Activated CD8-positive, alpha-beta memory T cell treated with anti-CD3 and anti-CD28 coated beads for 4 hours (primary cell): ENCODE measurements around the gene FERMT3.

ENCODE experiments used
- DNase-seq, 2 donors: peaks; one replicate each; pipeline ENCODE4 v3.0.0-alpha.2; 2020; ENCODE audit warnings: low read depth in 2 of 2

The FERMT3 gene

DNA sequence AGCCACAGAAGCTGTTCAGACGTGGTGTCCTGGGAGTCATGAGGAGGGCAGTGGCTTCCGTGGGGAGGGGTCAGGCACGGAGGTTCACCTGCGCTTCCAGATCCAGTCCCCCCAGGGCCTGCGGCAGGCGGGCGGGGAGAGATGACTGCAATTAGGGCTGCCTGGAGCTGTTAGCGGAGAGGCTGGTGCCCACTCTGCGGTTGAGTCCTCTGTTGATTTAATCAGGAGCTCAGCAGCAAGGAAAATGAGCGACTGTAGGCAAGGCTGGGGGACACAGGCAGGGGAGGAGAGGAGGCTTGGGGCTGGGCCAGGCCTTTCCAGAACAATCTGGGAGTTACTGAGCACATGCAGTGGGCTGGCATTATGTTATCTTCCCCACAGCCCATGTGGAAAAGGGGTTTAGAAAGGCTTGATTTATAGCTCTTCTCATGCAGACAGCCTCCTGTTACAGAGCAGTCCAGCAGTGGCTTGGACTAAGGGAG lies 57.9 kb downstream of the FERMT3 start:
- DNase-seq = no peak

DNA sequence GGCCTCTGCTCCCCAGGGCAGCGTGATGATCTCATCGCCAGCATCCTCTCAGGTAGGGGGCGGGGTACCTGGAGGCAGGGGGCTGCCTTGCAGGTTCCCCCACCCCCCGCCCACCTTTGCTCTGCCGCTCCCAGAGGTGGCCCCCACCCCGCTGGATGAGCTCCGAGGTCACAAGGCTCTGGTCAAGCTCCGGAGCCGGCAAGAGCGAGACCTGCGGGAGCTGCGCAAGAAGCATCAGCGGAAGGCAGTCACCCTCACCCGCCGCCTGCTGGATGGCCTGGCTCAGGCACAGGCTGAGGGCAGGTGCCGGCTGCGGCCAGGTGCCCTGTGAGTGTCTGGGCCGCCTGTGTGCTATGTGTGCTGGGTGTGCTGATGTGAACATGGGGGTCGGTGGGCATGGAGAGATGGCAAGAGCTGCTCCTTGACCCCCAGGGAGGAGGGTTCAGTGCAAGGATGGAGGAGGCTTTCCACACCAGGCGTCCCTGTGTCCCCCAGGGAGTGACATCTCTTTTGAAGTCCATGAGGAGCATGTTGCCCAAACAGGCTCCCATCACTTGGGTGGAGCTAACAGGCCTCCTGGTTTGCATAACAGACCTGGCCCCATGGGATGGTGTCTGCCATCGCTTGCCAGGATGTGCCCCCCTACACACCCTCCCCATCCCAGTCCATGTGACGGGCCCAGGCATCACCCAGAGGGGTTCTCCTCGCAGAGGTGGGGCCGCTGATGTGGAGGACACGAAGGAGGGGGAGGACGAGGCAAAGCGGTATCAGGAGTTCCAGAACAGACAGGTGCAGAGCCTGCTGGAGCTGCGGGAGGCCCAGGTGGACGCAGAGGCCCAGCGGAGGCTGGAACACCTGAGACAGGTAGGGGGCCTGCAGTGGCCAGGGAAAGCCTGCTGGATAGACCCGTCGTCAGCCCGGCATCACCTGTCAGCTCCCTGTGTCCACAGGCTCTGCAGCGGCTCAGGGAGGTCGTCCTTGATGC lies 58.9 kb downstream of the FERMT3 start:
- DNase-seq = no peak

DNA sequence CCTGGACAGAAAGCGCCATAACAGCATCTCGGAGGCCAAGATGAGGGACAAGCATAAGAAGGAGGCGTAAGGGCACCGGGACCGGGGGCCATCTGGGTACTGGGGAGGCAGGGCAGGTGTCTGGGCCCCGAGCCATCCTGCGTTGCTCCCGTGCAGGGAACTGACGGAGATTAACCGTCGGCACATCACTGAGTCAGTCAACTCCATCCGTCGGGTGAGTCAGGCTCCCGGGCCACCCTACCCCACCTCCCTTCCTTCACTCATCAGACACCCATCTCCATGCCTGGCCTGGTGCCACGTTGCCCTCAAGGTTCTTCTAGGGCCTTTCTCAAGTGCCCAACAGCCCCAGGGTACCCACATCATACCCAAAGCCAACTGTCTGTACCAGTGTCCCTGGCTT lies 59.8 kb downstream of the FERMT3 start:
- DNase-seq = no peak

DNA sequence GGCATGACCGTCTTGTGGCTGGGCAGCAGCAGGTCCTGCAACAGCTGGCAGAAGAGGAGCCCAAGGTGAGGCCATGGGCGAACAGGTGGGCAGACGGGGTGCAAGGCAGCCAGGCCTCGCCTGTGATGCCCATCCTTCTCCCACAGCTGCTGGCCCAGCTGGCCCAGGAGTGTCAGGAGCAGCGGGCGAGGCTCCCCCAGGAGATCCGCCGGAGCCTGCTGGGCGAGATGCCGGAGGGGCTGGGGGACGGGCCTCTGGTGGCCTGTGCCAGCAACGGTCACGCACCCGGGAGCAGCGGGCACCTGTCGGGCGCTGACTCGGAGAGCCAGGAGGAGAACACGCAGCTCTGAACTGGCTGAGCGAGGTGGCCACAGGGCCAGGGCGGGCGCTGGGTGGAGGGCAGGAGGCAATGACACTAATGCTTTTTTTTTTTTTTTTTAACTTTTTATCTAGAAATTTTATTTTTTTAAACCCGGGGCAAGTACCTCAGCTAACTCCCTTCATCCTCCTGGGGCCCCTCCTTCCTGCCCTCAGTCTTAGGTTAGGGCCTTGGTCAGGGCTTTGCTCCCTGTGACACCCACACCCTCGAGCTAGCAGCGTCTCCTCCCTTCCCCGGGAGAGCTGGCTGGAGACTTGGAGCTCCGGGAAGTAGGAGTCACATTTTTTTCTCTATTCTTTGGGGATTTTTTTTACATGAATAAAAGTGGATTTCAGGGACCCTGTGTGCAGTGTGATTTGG lies 60.9 kb downstream of the FERMT3 start:
- no peak for DNase-seq

DNA sequence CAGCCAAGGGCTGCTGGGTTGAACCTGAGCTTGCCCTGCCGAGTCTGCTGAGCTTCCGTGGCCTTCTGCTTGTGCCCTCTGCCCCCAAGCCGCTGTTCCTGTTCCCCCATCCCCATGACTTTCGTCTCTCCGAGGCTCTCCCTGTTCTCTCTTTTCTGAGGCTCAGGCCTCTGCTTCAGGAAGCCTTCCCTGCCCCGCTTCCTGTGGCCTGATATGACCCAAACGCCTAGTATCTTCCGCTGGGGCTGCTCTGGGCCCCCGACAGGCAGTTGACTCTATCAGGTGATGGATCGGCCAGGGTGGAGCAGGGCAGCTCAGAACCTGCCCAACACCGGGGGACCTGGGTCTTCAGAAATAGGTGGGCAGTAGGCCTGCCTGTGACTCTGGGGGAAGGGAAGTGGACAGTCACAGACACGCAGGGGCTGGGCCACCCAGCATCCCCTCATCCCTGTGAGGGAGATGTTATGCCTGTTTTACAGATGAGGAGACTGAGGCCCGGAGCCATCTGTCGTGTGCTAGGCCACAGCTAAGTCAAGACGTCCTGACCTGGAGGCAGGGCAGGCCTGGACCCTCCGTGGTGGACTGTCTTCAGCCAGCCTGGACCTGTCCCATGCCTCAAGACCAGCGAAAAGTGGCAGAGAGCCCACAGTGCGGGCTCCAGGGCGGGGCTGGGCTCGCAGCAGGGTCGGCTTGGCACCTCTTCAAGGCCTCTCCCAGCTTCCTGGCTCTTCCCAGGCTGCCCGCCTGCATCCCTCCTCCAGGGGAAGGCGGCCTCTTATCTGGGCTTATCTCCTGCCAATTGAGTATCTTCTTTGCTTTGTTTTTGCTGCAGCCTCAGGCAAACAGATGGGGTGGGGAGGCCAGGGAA lies 61.7 kb downstream of the FERMT3 start:
- DNase-seq = no peak

DNA sequence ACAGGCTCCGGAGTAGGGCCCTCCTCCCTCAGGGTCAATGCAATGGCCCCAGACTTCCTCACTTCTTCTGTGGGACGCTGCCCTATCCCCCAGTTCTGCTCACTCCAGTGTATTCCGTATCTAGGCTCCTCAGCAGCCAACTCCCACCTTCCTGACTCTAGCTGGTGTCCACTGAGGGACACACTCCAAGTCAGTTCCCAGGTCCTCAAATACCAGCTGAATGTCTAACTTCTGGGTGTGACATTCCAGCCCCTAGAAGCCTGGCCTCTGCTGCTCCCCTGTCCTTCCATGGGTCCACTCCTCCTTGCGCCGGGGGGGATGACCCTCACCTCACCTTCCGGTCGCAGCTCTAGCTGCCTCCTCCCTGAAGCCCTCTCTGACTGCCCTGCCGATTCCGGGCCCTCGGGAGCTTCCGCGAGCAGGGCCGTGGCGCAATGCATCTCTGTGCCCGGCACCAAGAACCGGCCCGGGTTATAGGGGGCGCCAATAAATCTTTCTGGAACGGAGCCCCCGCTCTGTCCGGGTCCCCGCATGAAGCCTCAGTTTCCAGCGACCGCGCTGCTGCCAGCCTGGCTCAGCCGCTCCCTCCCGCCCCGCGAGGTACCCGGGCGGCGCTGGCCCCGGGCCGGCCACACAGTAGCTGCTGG lies 62.5 kb downstream of the FERMT3 start:
- no peak for DNase-seq

DNA sequence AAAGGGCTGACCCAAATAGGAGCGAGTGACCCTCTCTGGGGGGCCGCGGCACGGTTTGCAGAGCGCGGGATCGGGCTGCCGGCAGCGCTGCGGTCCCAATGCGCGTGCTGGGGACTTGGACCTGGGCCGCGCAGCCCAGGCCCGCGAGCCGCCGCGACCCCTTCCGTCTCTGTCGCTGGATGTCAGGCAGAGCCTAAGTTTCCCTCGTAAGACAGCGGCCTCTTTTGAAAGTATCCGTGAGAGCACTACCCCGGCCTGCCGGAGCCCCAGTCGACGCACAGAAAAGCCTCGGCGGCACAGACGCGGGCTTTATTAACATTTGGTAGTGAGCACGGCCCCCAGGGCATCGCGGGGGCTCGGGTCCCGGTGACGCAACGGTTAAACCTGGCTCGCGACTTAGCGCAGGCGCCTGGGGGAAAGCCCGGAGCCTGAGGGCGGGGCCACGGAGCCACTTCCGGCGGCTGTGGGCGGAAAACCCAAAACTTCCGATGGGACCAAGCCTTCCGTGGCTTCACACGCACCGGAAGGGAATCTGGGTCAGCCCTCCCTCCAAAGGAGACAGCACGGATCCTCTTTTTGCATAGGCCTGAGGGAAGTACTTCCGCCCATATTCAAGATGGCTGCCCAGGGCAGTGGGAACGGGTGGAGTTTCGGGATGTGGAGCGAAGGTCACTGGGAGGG lies 63.2 kb downstream of the FERMT3 start:
- peak; percentile 94 to 96 for DNase-seq
